IMR-90 (cell line): ENCODE measurements around the gene TOGARAM2.

Experiments used
- BHLHE40 ChIP-seq: fragments of 150-350 bp; IDR thresholded peaks from 2 replicates; pipeline ENCODE4 v1.6.1; 2016; ENCODE audit warnings: mild to moderate bottlenecking, low read depth, low read length
- CEBPB ChIP-seq: IDR thresholded peaks from 2 replicates; pipeline ENCODE4 v1.6.1; 2012; ENCODE audit warnings: low read depth, low read length, improper control_type of control experiment
- FOS ChIP-seq: fragments of 150-350 bp; IDR thresholded peaks from 2 replicates; pipeline ENCODE4 v1.6.1; 2016; ENCODE audit warnings: low read depth, low read length
- MAFK ChIP-seq: IDR thresholded peaks from 2 replicates; pipeline ENCODE4 v1.6.1; 2012; ENCODE audit warnings: low read depth, low read length, improper control_type of control experiment
- MAZ ChIP-seq: IDR thresholded peaks from 2 replicates; pipeline ENCODE4 v1.6.1; 2012; ENCODE audit warnings: low read depth, mild to moderate bottlenecking, low read length, improper control_type of control experiment, moderate library complexity, borderline replicate concordance
- MXI1 ChIP-seq: IDR thresholded peaks from 2 replicates; pipeline ENCODE4 v1.6.1; 2012; ENCODE audit warnings: low read depth, mild to moderate bottlenecking, low read length, moderate library complexity, borderline replicate concordance
- POLR2A ChIP-seq: IDR thresholded peaks from 2 replicates; pipeline ENCODE4 v1.6.1; 2012; ENCODE audit warnings: mild to moderate bottlenecking, low read depth, low read length
- RAD21 ChIP-seq: IDR thresholded peaks from 2 replicates; pipeline ENCODE4 v1.6.1; 2012; ENCODE audit warnings: low read length, improper control_type of control experiment
- RCOR1 ChIP-seq: IDR thresholded peaks from 2 replicates; pipeline ENCODE4 v1.6.1; 2012; ENCODE audit warnings: mild to moderate bottlenecking, low read length, improper control_type of control experiment; ENCODE audit not compliant: insufficient replicate concordance
- RFX5 ChIP-seq: IDR thresholded peaks from 2 replicates; pipeline ENCODE4 v1.8.0; 2012; ENCODE audit warnings: low read depth, mild to moderate bottlenecking, low read length, moderate library complexity
- SMC3 ChIP-seq: fragments of 150-350 bp; IDR thresholded peaks from 2 replicates; pipeline ENCODE4 v1.6.1; 2016; ENCODE audit warnings: low read depth, mild to moderate bottlenecking, antibody characterized with exemption, low read length, moderate library complexity
- TF ChIP-seq, protein P1 (sequence below): conservative IDR thresholded peaks from 2 replicates; pipeline ENCODE4 v1.5.1; 2012; ENCODE audit warnings: mild to moderate bottlenecking, low read depth, low read length, improper control_type of control experiment
- TF ChIP-seq, protein P2 (sequence below): fragments of 150-350 bp; IDR thresholded peaks from 2 replicates; pipeline ENCODE4 v1.6.1; 2017; ENCODE audit warnings: mild to moderate bottlenecking, antibody characterized with exemption, low read length, low read depth

DNA sequence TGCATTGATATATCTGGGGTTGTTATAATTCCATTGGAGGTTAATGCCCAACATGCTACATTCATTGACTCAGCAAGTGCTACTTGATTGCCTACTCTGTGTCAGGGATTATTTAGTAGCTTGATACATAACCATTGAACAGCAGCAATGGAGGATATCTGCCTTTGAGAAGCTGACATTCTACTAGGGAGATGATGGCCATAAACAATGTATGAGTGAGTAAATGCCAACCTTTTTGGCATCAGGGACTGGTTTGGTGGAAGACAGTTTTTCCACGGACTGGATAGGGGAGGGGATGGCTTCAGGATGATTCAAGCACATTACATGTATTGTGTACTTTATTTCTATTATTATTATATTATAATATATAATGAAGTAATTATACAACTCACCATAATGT lies 31.9 kb upstream of the TOGARAM2 start:
- TF ChIP-seq RAD21 (no peak), POLR2A (no peak), SMC3 (no peak), RCOR1 (no peak), CEBPB (no peak), MAFK (no peak), MXI1 (no peak), BHLHE40 (no peak), FOS (no peak), MAZ (no peak), RFX5 (no peak)
- TF ChIP-seq, protein P1, sequence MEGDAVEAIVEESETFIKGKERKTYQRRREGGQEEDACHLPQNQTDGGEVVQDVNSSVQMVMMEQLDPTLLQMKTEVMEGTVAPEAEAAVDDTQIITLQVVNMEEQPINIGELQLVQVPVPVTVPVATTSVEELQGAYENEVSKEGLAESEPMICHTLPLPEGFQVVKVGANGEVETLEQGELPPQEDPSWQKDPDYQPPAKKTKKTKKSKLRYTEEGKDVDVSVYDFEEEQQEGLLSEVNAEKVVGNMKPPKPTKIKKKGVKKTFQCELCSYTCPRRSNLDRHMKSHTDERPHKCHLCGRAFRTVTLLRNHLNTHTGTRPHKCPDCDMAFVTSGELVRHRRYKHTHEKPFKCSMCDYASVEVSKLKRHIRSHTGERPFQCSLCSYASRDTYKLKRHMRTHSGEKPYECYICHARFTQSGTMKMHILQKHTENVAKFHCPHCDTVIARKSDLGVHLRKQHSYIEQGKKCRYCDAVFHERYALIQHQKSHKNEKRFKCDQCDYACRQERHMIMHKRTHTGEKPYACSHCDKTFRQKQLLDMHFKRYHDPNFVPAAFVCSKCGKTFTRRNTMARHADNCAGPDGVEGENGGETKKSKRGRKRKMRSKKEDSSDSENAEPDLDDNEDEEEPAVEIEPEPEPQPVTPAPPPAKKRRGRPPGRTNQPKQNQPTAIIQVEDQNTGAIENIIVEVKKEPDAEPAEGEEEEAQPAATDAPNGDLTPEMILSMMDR: no peak
- TF ChIP-seq, protein P2, sequence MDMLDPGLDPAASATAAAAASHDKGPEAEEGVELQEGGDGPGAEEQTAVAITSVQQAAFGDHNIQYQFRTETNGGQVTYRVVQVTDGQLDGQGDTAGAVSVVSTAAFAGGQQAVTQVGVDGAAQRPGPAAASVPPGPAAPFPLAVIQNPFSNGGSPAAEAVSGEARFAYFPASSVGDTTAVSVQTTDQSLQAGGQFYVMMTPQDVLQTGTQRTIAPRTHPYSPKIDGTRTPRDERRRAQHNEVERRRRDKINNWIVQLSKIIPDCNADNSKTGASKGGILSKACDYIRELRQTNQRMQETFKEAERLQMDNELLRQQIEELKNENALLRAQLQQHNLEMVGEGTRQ: no peak
